IPS-11a (cell line): ENCODE data around the gene GNG7.
A peak's percentile ranks its signal among the peaks of the same experiment; 100 is the strongest.
"Not testable (repeated sequence)": the region's sequence is repeated elsewhere in the genome, so short reads cannot be mapped to it uniquely, and the experiment has no call there.

Experiments
- H3K4me3 ChIP-seq: one replicate; pipeline ENCODE4 v1.5.1; 2013; ENCODE audit warnings: low read depth, low read length, control low read depth

The GNG7 gene

GRCh38 chr19:2476451-2477140 lies 225.9 kb downstream of the GNG7 start:
- H3K4me3 ChIP-seq, result peak overlapping the region; percentile 79

DNA sequence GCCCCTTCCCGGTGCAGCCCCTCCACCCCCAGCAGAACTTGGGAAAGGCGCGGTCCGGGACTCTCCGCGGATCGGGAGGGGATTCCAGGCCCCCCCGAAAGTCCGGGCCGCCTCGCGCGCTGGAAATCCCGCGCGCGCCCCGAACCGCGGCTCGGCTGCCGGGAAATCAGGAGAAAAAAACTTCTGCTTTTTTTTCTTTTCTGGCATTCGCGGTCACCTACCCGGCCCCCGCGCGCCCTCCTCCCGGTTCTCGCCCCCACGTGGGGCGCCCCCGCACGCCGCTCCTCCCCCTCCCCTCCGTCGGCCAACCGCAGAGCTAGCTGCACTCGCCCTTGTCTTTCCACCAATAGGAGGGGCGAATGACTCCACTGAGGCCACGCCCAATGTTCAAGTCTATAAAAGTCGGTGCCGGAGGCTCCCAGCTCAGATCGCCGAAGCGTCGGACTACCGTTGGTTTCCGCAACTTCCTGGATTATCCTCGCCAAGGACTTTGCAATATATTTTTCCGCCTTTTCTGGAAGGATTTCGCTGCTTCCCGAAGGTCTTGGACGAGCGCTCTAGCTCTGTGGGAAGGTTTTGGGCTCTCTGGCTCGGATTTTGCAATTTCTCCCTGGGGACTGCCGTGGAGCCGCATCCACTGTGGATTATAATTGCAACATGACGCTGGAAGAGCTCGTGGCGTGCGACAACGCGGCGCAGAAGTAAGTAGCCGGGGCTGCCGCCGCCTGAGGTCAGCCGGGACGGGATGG lies 226.6 kb downstream of the GNG7 start, which contains the start of gene GADD45B:
GADD45B (plus strand) TSS at position 426 of the 749 bp plus-strand sequence; CDS start at position 658, 232 bp downstream.
- H3K4me3 ChIP-seq, result peak within 1 kb of the TSS; percentile 79

DNA sequence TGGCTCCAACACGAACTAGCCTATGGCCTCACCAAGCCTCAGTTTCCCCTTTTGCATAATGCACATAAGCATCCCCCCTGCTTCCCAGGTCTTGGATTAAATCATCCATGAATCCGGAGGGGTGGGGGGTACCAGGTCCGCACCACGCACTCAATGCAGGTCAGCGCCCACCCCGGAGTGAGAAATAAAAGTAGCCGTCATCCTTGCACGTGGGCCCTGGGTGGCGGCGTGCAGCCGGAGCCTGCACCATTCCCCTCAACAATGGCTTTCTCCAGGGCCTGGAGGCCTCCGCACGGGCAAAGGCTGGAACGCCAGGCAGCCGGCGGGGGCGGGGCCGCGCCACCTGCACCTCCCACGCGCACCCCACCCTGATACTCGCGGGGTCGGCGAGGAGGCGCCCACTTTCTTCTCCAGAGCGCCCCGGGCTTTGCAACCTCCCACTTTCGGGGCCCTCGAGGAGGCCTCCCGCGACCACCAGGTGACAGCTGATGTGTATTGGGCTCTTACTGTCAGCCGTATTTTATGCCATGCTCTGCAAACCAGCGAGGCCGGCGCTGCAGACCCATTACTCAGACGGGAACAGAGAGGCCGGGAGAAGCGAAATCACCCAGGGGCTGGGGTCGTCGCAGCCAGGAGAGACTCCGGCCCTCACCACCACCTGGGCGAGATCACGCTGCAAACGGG lies 227.3 kb downstream of the GNG7 start:
- peak overlapping the region; percentile 10 for H3K4me3 ChIP-seq

DNA sequence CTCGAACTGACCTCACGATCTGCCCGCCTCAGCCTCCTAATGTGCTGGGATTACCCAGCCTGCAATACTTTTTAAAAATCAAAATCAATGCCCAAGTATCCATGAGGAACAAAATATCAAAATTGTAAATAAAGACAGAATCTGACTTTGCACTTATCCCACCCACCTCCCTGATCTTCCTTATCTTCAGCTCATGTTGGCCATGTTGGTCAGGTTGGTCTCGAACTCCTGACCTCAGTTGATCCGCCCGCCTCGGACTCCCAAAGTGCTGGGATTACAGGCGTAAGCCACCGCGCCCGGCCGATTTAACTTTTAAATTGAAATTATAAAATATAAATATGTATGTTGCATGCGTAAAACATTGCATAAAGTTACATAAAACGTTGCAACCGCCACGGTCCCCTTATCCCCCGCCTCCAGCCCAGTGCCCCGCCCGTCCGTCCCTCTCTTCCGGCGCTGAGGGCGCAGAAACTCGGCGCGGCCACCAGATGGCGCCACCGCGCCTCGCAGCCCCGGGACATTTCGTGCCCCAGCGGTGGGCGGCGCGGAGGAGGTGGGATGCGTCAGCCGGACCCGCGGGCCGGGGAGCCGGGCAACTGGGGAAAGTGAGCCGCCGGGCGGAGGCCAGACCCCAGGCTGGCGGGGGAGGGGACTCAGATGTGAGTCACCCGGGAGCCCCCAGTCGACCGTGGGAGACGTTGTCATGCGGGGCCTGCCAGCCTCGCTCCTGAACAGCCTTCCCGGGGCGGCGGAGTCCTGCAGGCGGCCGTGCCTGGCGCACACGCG lies 228.1 kb downstream of the GNG7 start:
- peak overlapping the region; percentile 10 for H3K4me3 ChIP-seq

GRCh38 chr19:2469915-2470200 lies 232.6 kb downstream of the GNG7 start:
- not testable (repeated sequence) for H3K4me3 ChIP-seq

DNA sequence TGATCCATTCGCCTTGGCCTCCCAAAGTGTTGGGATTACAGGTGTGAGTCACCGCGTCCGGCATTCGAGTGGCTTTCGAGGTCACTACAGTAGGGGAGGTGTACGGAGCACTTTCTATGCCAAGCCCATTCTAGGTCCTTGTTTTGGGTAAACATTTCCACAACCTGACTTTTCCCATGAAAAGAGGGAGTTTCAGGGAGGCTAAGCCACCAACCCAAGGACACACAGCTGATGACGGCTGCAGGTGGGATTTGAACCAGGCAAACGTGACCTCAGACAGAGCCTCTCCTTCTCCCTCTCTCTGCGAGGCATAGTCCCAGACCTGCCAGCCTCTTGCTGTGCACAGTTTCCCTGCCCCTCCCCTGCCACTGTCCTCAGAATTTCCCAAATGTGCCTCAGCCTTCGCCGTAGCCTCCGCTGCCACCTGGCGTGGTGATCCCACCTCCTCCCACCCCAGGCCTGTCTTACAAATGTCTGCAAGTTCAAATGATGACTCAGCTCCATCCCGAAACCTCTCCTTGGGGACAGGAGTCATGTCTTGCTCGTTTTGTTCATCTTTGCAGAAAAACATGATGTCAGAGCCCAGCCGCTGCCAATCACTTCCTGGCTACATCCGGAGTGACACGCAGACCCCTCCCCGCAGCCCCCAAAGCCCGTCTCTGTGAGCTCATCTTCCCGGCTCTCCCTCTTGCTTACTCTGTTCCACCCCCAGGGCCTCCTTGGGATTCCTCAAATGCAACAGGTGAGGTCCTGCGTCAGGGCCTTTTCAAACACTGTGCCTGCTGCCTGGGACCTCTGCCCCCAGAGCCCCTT lies 233.2 kb downstream of the GNG7 start:
- no peak overlapping the region for H3K4me3 ChIP-seq

DNA sequence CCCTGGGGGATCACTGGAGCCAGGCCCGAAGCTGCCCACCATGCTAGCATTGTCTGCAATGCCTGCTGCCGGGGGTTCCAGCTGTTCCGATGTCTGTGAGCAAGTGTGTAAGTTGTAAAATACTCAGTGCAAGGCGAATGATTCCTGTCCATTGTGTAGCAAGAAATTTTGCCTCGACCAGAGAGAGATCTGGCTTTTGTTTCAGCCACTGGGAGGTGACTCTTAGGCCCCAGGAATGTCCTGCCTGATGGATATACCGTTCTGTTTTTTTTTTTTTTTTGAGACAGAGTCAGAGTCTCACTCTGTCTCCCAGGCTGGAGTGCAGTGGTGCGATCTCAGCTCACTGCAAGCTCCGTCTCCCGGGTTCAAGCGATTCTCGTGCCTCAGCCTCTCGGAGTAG lies 233.9 kb downstream of the GNG7 start:
- H3K4me3 ChIP-seq, result no peak overlapping the region

GRCh38 chr19:2464389-2464788 lies 238.1 kb downstream of the GNG7 start:
- H3K4me3 ChIP-seq, result no peak overlapping the region

DNA sequence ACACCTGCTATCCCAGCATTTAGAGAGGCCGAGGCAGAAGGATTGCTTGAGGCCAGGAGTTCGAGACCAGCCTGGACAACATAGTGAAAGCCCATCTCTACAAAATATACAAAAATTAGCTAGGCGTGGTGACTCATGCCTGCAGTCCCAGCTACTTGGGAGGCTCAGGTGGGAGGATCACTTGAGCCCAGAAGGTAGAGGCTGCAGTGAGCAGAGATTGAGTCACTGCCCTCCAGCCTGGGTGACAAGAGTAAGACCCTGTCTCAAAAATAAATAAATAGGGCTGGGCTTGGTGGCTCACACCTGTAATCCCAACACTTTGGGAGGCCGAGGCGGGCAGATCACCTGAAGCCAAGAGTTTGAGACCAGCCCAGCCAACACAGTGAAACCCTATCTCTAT lies 238.8 kb downstream of the GNG7 start:
- H3K4me3 ChIP-seq, result not testable (repeated sequence)

DNA sequence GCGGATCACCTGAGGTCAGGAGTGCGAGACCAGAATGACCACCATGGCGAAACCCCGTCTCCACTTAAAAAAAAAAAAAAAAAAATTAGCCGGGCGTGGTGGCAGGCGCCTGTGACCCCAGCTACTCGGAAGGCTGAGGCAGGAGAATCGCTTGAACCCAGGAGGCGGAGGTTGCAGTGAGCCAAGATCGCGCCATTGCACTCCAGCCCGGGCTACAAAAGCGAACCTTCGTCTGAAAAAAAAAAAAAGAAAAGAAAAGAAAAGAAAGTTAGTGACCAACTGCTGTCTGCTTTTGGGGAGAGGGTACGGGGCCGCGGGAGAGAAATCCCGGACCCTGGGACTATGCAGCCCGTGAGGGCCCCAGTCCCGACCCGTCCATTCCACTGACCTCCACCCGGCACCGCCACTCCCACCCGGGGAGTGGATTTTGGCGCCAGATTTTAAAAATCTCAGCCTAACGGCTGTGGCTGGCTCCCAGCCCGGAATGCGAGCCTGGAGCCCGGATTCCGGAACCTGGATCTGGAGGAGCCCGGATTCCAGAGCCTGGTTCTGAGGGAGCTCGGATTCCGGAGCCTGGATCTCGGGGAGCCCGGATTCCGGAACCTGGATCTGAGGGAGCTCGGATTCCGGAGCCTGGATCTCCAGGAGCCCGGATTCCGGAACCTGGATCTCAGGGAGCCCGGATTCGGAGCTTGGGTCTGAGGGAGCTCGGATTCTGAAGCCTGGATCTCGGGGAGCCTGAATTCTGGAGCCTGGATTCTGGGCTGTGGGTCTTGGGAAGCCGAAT lies 239.7 kb downstream of the GNG7 start:
- peak overlapping the region; percentile 53 for H3K4me3 ChIP-seq

DNA sequence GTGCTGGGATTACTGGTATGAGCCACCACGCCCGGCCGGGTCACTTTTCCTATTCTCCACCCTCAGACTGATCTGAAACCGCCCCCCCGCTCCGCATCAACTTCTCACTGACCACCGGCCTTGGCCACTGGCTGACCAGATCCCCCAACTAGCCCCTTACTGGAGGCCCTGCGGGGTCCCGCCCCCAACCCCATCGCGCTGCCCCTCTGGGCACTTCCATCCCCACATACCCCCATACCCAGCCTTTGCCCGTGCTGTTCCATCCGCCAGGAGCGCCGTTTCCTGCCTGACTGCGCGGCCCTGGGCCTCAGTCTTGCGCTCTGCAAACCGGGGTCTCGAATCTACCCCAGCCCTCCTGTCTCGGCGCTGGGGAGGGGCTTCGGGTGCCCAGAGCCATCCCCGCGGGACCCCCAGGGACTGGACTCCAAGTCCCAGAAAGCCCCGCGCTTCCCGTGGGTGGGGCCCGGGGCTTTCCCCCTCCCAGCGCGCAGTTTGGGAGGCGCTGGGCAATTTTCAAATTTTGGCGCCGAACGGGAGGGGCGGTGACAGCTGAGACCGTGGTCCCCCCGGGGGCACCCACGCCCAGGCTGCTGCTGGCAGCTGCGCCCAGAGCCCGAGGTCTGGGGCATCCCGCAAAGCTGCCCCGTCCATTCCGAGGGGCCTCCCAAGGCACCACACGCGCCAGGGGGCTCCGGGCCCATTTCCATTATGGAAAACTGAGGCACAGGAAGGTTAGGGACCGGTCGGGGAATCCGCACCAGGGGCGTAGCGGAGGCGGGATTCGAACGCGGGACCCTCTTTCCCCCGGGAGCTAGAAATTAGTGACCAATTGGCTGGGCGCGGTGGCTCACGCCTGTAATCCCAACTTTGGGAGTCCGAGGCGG lies 240.5 kb downstream of the GNG7 start:
- H3K4me3 ChIP-seq, result peak overlapping the region; percentile 53
